ENCODE results near the gene NEB.

NEB gene

GRCh38 chr2:151673016-151673415 is 61.3 kb downstream of the NEB start:
- H3K27me3 ChIP-seq (ENCODE audit: control insufficient read depth in 1 of 2, insufficient read depth in 2 of 2, low read length in 2 of 2): no peaks in the 10 kb centered on the region
- H3K9me3 ChIP-seq (ENCODE audit: control insufficient read depth in 1 of 2, low read length in 2 of 2): no peaks in the 10 kb centered on the region
- H3K27ac ChIP-seq (ENCODE audit: low read depth, low read length): no peak overlapping the region
- no peaks in the 10 kb centered on the region for H3K36me3 ChIP-seq (ENCODE audit: control insufficient read depth in 1 of 2, insufficient read depth in 2 of 2, low read length in 2 of 2)
- H3K4me3 ChIP-seq (ENCODE audit: low read depth in 1 of 2, low read length in 2 of 2): no peak overlapping the region
- no peak overlapping the region for H3K9ac ChIP-seq (ENCODE audit: low read depth in 1 of 2, low read length in 2 of 2)
- no peaks in the 10 kb centered on the region for H3K4me1 ChIP-seq (ENCODE audit: control insufficient read depth in 1 of 2, insufficient read depth in 2 of 2, low read length in 2 of 2)

GRCh38 chr2:151672277-151672676 is 62.0 kb downstream of the NEB start:
- Histone ChIP-seq H3K4me3 (ENCODE audit: low read depth in 1 of 2, low read length in 2 of 2) (no peak overlapping the region), H3K4me1 (ENCODE audit: control insufficient read depth in 1 of 2, insufficient read depth in 2 of 2, low read length in 2 of 2) (no peaks in the 10 kb centered on the region), H3K9me3 (ENCODE audit: control insufficient read depth in 1 of 2, low read length in 2 of 2) (no peaks in the 10 kb centered on the region), H3K9ac (ENCODE audit: low read depth in 1 of 2, low read length in 2 of 2) (no peak overlapping the region), H3K27me3 (ENCODE audit: control insufficient read depth in 1 of 2, insufficient read depth in 2 of 2, low read length in 2 of 2) (no peaks in the 10 kb centered on the region), H3K36me3 (ENCODE audit: control insufficient read depth in 1 of 2, insufficient read depth in 2 of 2, low read length in 2 of 2) (no peaks in the 10 kb centered on the region), H3K27ac (ENCODE audit: low read depth, low read length) (no peak overlapping the region)

- Histone ChIP-seq H3K27ac (ENCODE audit: low read depth, low read length) (no peak overlapping the region), H3K4me3 (ENCODE audit: low read depth in 1 of 2, low read length in 2 of 2) (no peak overlapping the region), H3K9ac (ENCODE audit: low read depth in 1 of 2, low read length in 2 of 2) (no peak overlapping the region), H3K36me3 (ENCODE audit: control insufficient read depth in 1 of 2, insufficient read depth in 2 of 2, low read length in 2 of 2) (no peaks in the 10 kb centered on the region), H3K27me3 (ENCODE audit: control insufficient read depth in 1 of 2, insufficient read depth in 2 of 2, low read length in 2 of 2) (no peaks in the 10 kb centered on the region), H3K4me1 (ENCODE audit: control insufficient read depth in 1 of 2, insufficient read depth in 2 of 2, low read length in 2 of 2) (no peaks in the 10 kb centered on the region), H3K9me3 (ENCODE audit: control insufficient read depth in 1 of 2, low read length in 2 of 2) (no peaks in the 10 kb centered on the region)
Measured at GRCh38 chr2:151670846-151671597, 63.3 kb downstream of the NEB start.

- Histone ChIP-seq H3K4me3 (ENCODE audit: low read depth in 1 of 2, low read length in 2 of 2) (no peak overlapping the region), H3K36me3 (ENCODE audit: control insufficient read depth in 1 of 2, insufficient read depth in 2 of 2, low read length in 2 of 2) (no peaks in the 10 kb centered on the region), H3K9ac (ENCODE audit: low read depth in 1 of 2, low read length in 2 of 2) (no peak overlapping the region), H3K27ac (ENCODE audit: low read depth, low read length) (no peak overlapping the region), H3K4me1 (ENCODE audit: control insufficient read depth in 1 of 2, insufficient read depth in 2 of 2, low read length in 2 of 2) (no peaks in the 10 kb centered on the region), H3K9me3 (ENCODE audit: control insufficient read depth in 1 of 2, low read length in 2 of 2) (no peaks in the 10 kb centered on the region), H3K27me3 (ENCODE audit: control insufficient read depth in 1 of 2, insufficient read depth in 2 of 2, low read length in 2 of 2) (no peaks in the 10 kb centered on the region)
Measured at GRCh38 chr2:151670346-151670745, 63.9 kb downstream of the NEB start.

GRCh38 chr2:151669585-151670081 is 64.6 kb downstream of the NEB start:
- H3K36me3 ChIP-seq (ENCODE audit: control insufficient read depth in 1 of 2, insufficient read depth in 2 of 2, low read length in 2 of 2): no peaks in the 10 kb centered on the region
- H3K27ac ChIP-seq (ENCODE audit: low read depth, low read length): no peak overlapping the region
- H3K9ac ChIP-seq (ENCODE audit: low read depth in 1 of 2, low read length in 2 of 2): no peak overlapping the region
- no peaks in the 10 kb centered on the region for H3K4me1 ChIP-seq (ENCODE audit: control insufficient read depth in 1 of 2, insufficient read depth in 2 of 2, low read length in 2 of 2)
- H3K9me3 ChIP-seq (ENCODE audit: control insufficient read depth in 1 of 2, low read length in 2 of 2): no peaks in the 10 kb centered on the region
- no peaks in the 10 kb centered on the region for H3K27me3 ChIP-seq (ENCODE audit: control insufficient read depth in 1 of 2, insufficient read depth in 2 of 2, low read length in 2 of 2)
- no peak overlapping the region for H3K4me3 ChIP-seq (ENCODE audit: low read depth in 1 of 2, low read length in 2 of 2)

GRCh38 chr2:151668737-151669136 is 65.5 kb downstream of the NEB start:
- Histone ChIP-seq H3K27ac (ENCODE audit: low read depth, low read length) (no peak overlapping the region), H3K9ac (ENCODE audit: low read depth in 1 of 2, low read length in 2 of 2) (no peak overlapping the region), H3K4me1 (ENCODE audit: control insufficient read depth in 1 of 2, insufficient read depth in 2 of 2, low read length in 2 of 2) (no peaks in the 10 kb centered on the region), H3K27me3 (ENCODE audit: control insufficient read depth in 1 of 2, insufficient read depth in 2 of 2, low read length in 2 of 2) (no peaks in the 10 kb centered on the region), H3K36me3 (ENCODE audit: control insufficient read depth in 1 of 2, insufficient read depth in 2 of 2, low read length in 2 of 2) (no peaks in the 10 kb centered on the region), H3K9me3 (ENCODE audit: control insufficient read depth in 1 of 2, low read length in 2 of 2) (no peaks in the 10 kb centered on the region), H3K4me3 (ENCODE audit: low read depth in 1 of 2, low read length in 2 of 2) (no peak overlapping the region)

GRCh38 chr2:151665959-151666358 is 68.3 kb downstream of the NEB start:
- Histone ChIP-seq H3K9ac (ENCODE audit: low read depth in 1 of 2, low read length in 2 of 2) (no peak overlapping the region), H3K27ac (ENCODE audit: low read depth, low read length) (no peak overlapping the region), H3K9me3 (ENCODE audit: control insufficient read depth in 1 of 2, low read length in 2 of 2) (no peaks in the 10 kb centered on the region), H3K27me3 (ENCODE audit: control insufficient read depth in 1 of 2, insufficient read depth in 2 of 2, low read length in 2 of 2) (no peaks in the 10 kb centered on the region), H3K36me3 (ENCODE audit: control insufficient read depth in 1 of 2, insufficient read depth in 2 of 2, low read length in 2 of 2) (no peaks in the 10 kb centered on the region), H3K4me1 (ENCODE audit: control insufficient read depth in 1 of 2, insufficient read depth in 2 of 2, low read length in 2 of 2) (no peaks in the 10 kb centered on the region), H3K4me3 (ENCODE audit: low read depth in 1 of 2, low read length in 2 of 2) (no peak overlapping the region)

GRCh38 chr2:151664520-151664919 is 69.8 kb downstream of the NEB start:
- H3K4me1 ChIP-seq (ENCODE audit: control insufficient read depth in 1 of 2, insufficient read depth in 2 of 2, low read length in 2 of 2): no peaks in the 10 kb centered on the region
- no peak overlapping the region for H3K27ac ChIP-seq (ENCODE audit: low read depth, low read length)
- no peaks in the 10 kb centered on the region for H3K9me3 ChIP-seq (ENCODE audit: control insufficient read depth in 1 of 2, low read length in 2 of 2)
- H3K27me3 ChIP-seq (ENCODE audit: control insufficient read depth in 1 of 2, insufficient read depth in 2 of 2, low read length in 2 of 2): no peaks in the 10 kb centered on the region
- no peak overlapping the region for H3K9ac ChIP-seq (ENCODE audit: low read depth in 1 of 2, low read length in 2 of 2)
- no peak overlapping the region for H3K4me3 ChIP-seq (ENCODE audit: low read depth in 1 of 2, low read length in 2 of 2)
- H3K36me3 ChIP-seq (ENCODE audit: control insufficient read depth in 1 of 2, insufficient read depth in 2 of 2, low read length in 2 of 2): no peaks in the 10 kb centered on the region

- no peaks in the 10 kb centered on the region for H3K9me3 ChIP-seq (ENCODE audit: control insufficient read depth in 1 of 2, low read length in 2 of 2)
- no peaks in the 10 kb centered on the region for H3K4me1 ChIP-seq (ENCODE audit: control insufficient read depth in 1 of 2, insufficient read depth in 2 of 2, low read length in 2 of 2)
- no peaks in the 10 kb centered on the region for H3K27me3 ChIP-seq (ENCODE audit: control insufficient read depth in 1 of 2, insufficient read depth in 2 of 2, low read length in 2 of 2)
- no peak overlapping the region for H3K9ac ChIP-seq (ENCODE audit: low read depth in 1 of 2, low read length in 2 of 2)
- H3K4me3 ChIP-seq (ENCODE audit: low read depth in 1 of 2, low read length in 2 of 2): no peak overlapping the region
- no peak overlapping the region for H3K27ac ChIP-seq (ENCODE audit: low read depth, low read length)
- H3K36me3 ChIP-seq (ENCODE audit: control insufficient read depth in 1 of 2, insufficient read depth in 2 of 2, low read length in 2 of 2): no peaks in the 10 kb centered on the region
Measured at GRCh38 chr2:151661625-151662024, 72.7 kb downstream of the NEB start.

GRCh38 chr2:151658081-151658480 is 76.2 kb downstream of the NEB start:
- H3K4me1 ChIP-seq (ENCODE audit: control insufficient read depth in 1 of 2, insufficient read depth in 2 of 2, low read length in 2 of 2): no peaks in the 10 kb centered on the region

More at GRCh38 chr2:151658081-151658480, 76.2 kb downstream of the NEB start:
- Histone ChIP-seq H3K36me3 (ENCODE audit: control insufficient read depth in 1 of 2, insufficient read depth in 2 of 2, low read length in 2 of 2) (no peaks in the 10 kb centered on the region), H3K27ac (ENCODE audit: low read depth, low read length) (no peak overlapping the region), H3K9ac (ENCODE audit: low read depth in 1 of 2, low read length in 2 of 2) (no peak overlapping the region), H3K27me3 (ENCODE audit: control insufficient read depth in 1 of 2, insufficient read depth in 2 of 2, low read length in 2 of 2) (no peaks in the 10 kb centered on the region), H3K4me3 (ENCODE audit: low read depth in 1 of 2, low read length in 2 of 2) (no peak overlapping the region), H3K9me3 (ENCODE audit: control insufficient read depth in 1 of 2, low read length in 2 of 2) (no peaks in the 10 kb centered on the region)
